Mucosa of descending colon (tissue), 3 donors: ENCODE measurements around the gene NPB. TPM values are rescaled to one million over a fixed set of nuclear protein-coding genes. Genes with fewer than 3 reads are reported as not detected.

Source experiments
- ATAC-seq: fragments of 200-7000 bp; cut with Tn5 transposase; one replicate; pipeline ENCODE4 v1.9.1; 2020; ENCODE audit warnings: mild to moderate bottlenecking, moderate library complexity
- DNase-seq, 3 donors: peaks; one replicate each; pipeline ENCODE4 v3.0.0-alpha.2; 2020
- H3K36me3 ChIP-seq: fragments of 200-600 bp; one replicate; pipeline ENCODE4 v1.8.0; 2021; ENCODE audit warnings: low read depth, mild to moderate bottlenecking
- H3K4me1 ChIP-seq: fragments of 200-600 bp; one replicate; pipeline ENCODE4 v1.8.0; 2021; ENCODE audit warnings: low read depth, mild to moderate bottlenecking
- H3K4me3 ChIP-seq: fragments of 200-600 bp; one replicate; pipeline ENCODE4 v1.8.0; 2021; ENCODE audit warnings: mild to moderate bottlenecking
- H3K9me3 ChIP-seq: fragments of 200-600 bp; one replicate; pipeline ENCODE4 v1.8.0; 2021; ENCODE audit warnings: mild to moderate bottlenecking
- CTCF ChIP-seq: fragments of 200-600 bp; IDR thresholded peaks from one replicate; pipeline ENCODE4 v1.8.0; 2022; ENCODE audit warnings: antibody characterized with exemption, mild to moderate bottlenecking
- intact Hi-C, 2 donors: fragments of 100-400 bp; cut with DNase I in 1 of 2; cut with micrococcal nuclease in 1 of 2; formaldehyde crosslinking; loops; one replicate each; pipeline versions ENCODE4 v1.11.0 to v1.11.1; 2022; cut with DNase I, micrococcal nuclease
- total RNA-seq, 3 donors: library from RNA; stranded (reverse); fragmentation: NEBNext Ultra II Directional in 2 of 3; extraction: Animal tissue kit (Norgen Biotek cat#: 25700) in 2 of 3; gene quantifications; one replicate each; pipeline versions ENCODE4 v1.2.1 to v1.2.4, GENCODE V29; 2021 to 2023
- donor health status: DM: no; HTN: no; CAD: no; lungs with moderate emphysema.
- donor health status: DM: no; HTN: no; CAD: no.
- donor health status: DM: no; HTN: yes; CAD: no.

The NPB gene
- total RNA-seq, 3 donors from 2014 or later = 0.12 to 0.51 (median 0.26) TPM

- ATAC-seq (no peak), DNase-seq (peak in 1 of 3 donors; percentile 64)
- Histone ChIP-seq H3K4me3 (peak overlapping the region; percentile 91), H3K9me3 (no peaks in the 10 kb centered on the region), H3K4me1 (peaks cover 19% of the 10 kb centered on the region), H3K36me3 (peaks cover 16% of the 10 kb centered on the region)
- intact Hi-C loops = no loop called here
- no peak for TF ChIP-seq CTCF
These were observed 11.4 kb upstream of the NPB start for GRCh38 chr17:81890447-81891302.

- peak overlapping the region; percentile 91 for H3K4me3 ChIP-seq
- H3K4me1 ChIP-seq = peaks cover 19% of the 10 kb centered on the region
- intact Hi-C loops = no loop called here
- no peaks in the 10 kb centered on the region for H3K9me3 ChIP-seq
- no peak for TF ChIP-seq CTCF
- DNase-seq = no peak
- no peak for ATAC-seq
- peaks cover 16% of the 10 kb centered on the region for H3K36me3 ChIP-seq
These were observed 10.8 kb upstream of the NPB start for GRCh38 chr17:81891303-81891552.

GRCh38 chr17:81895400-81895799 is 6.6 kb upstream of the NPB start:
- H3K4me1 ChIP-seq = peaks cover 8% of the 10 kb centered on the region
- DNase-seq (no peak), ATAC-seq (no peak)
- intact Hi-C loops = no loop called here
- H3K36me3 ChIP-seq = peaks cover 2% of the 10 kb centered on the region
- no peak overlapping the region for H3K4me3 ChIP-seq
- H3K9me3 ChIP-seq = no peaks in the 10 kb centered on the region
- no peak for TF ChIP-seq CTCF

- no peak overlapping the region for H3K4me3 ChIP-seq
- H3K4me1 ChIP-seq = peaks cover 10% of the 10 kb centered on the region
- no peak for ATAC-seq
- peaks cover 2% of the 10 kb centered on the region for H3K36me3 ChIP-seq
- DNase-seq = no peak
- intact Hi-C loops = no loop called here
- H3K9me3 ChIP-seq = no peaks in the 10 kb centered on the region
- no peak for TF ChIP-seq CTCF
These were observed 3.8 kb upstream of the NPB start for GRCh38 chr17:81898029-81898866.

- intact Hi-C loops = no loop called here
- no peak for ATAC-seq
- no peak overlapping the region for H3K4me3 ChIP-seq
- H3K9me3 ChIP-seq = no peaks in the 10 kb centered on the region
- peaks cover 10% of the 10 kb centered on the region for H3K4me1 ChIP-seq
- no peak for DNase-seq
- no peak for TF ChIP-seq CTCF
- H3K36me3 ChIP-seq = peaks cover 2% of the 10 kb centered on the region
These were observed 3.2 kb upstream of the NPB start for GRCh38 chr17:81898885-81899284.
